Neural progenitor cell (in vitro differentiated cells): ENCODE measurements around the gene GRAMD4. TPM values are rescaled to one million over a fixed set of nuclear protein-coding genes. Genes with fewer than 3 reads are reported as not detected.
A peak's percentile ranks its signal among the peaks of the same experiment; 100 is the strongest.

Source experiments
- DNase-seq: peaks from one replicate; pipeline ENCODE4 v3.0.0-alpha.2; 2016; ENCODE audit warnings: low spot score
- H2AFZ ChIP-seq: fragments of 200-600 bp; sonication (generic); replicated peaks from 2 replicates; pipeline ENCODE4 v1.6.1; 2016; ENCODE audit warnings: antibody characterized with exemption
- H3F3A ChIP-seq: fragments of 200-600 bp; sonication (generic); 2 replicates; pipeline ENCODE4 v1.6.1; 2016; ENCODE audit warnings: antibody characterized with exemption, low read depth
- H3K27ac ChIP-seq: fragments of 200-600 bp; sonication (generic); 2 replicates; pipeline ENCODE4 v1.5.1; 2016; ENCODE audit warnings: mild to moderate bottlenecking
- H3K27me3 ChIP-seq: fragments of 200-600 bp; sonication (generic); 2 replicates; pipeline ENCODE4 v1.6.1; 2016; ENCODE audit warnings: mild to moderate bottlenecking, moderate library complexity
- H3K36me3 ChIP-seq: fragments of 200-600 bp; sonication (generic); 2 replicates; pipeline ENCODE4 v1.5.1; 2016
- H3K4me1 ChIP-seq: fragments of 200-600 bp; sonication (generic); 2 replicates; pipeline ENCODE4 v1.6.1; 2016; ENCODE audit warnings: mixed run types
- H3K4me2 ChIP-seq: fragments of 200-600 bp; sonication (generic); 2 replicates; pipeline ENCODE4 v1.6.1; 2016
- H3K4me3 ChIP-seq: fragments of 200-600 bp; sonication (generic); 2 replicates; pipeline ENCODE4 v1.5.1; 2016
- H3K79me2 ChIP-seq: fragments of 200-600 bp; sonication (generic); 2 replicates; pipeline ENCODE4 v1.6.1; 2016; ENCODE audit warnings: low read depth
- H3K9ac ChIP-seq: fragments of 200-600 bp; sonication (generic); 2 replicates; pipeline ENCODE4 v1.6.1; 2016
- H3K9me3 ChIP-seq: fragments of 200-600 bp; sonication (generic); 2 replicates; pipeline ENCODE4 v1.5.1; 2016; ENCODE audit warnings: low read depth
- H4K20me1 ChIP-seq: fragments of 200-600 bp; sonication (generic); 2 replicates; pipeline ENCODE4 v1.6.1; 2016; ENCODE audit warnings: low read depth
- H3K27ac Mint-ChIP-seq: 3 replicates; pipeline ENCODE4 v1.8.0; 2021; ENCODE audit warnings: mixed read lengths
- H3K27me3 Mint-ChIP-seq: 2 replicates; pipeline ENCODE4 v1.8.0; 2022; ENCODE audit warnings: low read depth, mild to moderate bottlenecking, inconsistent platforms, moderate library complexity, mixed read lengths; ENCODE audit not compliant: insufficient read depth
- H3K36me3 Mint-ChIP-seq: 3 replicates; pipeline ENCODE4 v1.8.0; 2021; ENCODE audit warnings: mixed read lengths
- H3K4me1 Mint-ChIP-seq: 3 replicates; pipeline ENCODE4 v1.8.0; 2021; ENCODE audit warnings: mixed read lengths
- H3K4me3 Mint-ChIP-seq: 3 replicates; pipeline ENCODE4 v1.8.0; 2021; ENCODE audit warnings: mild to moderate bottlenecking, moderate library complexity, mixed read lengths
- H3K9me3 Mint-ChIP-seq: 3 replicates; pipeline ENCODE4 v1.8.0; 2020; ENCODE audit warnings: mixed read lengths
- EZH2 ChIP-seq: fragments of 200-600 bp; sonication (generic); IDR thresholded peaks from 2 replicates; pipeline ENCODE4 v1.6.1; 2017; ENCODE audit warnings: antibody characterized with exemption, mild to moderate bottlenecking, moderate library complexity
- EZH2phosphoT487 ChIP-seq: fragments of 200-600 bp; sonication (generic); IDR thresholded peaks from 2 replicates; pipeline ENCODE4 v1.6.1; 2017; ENCODE audit warnings: antibody characterized with exemption
- total RNA-seq: library from RNA; depleted of rRNA; stranded (reverse); fragments of >200 nt; gene quantifications from 2 replicates; pipeline ENCODE4 v1.2.3, GENCODE V29; 2015; ENCODE audit warnings: low replicate concordance
- TF ChIP-seq, protein P1 (sequence below): fragments of 200-600 bp; sonication (generic); IDR thresholded peaks from 2 replicates; pipeline ENCODE4 v1.5.1; 2017; ENCODE audit warnings: antibody characterized with exemption, mild to moderate bottlenecking

The GRAMD4 gene
- total RNA-seq, 1 donor from 2014 or later, result 32.2 TPM

GRCh38 chr22:46586123-46586519 is 34.1 kb upstream of the GRAMD4 start:
- Histone ChIP-seq H3K36me3 (no peaks in the 10 kb centered on the region), H3K79me2 (peaks cover 6% of the 10 kb centered on the region), H3F3A (peaks cover 14% of the 10 kb centered on the region), H3K4me1 (peaks cover 20% of the 10 kb centered on the region), H3K27ac (no peak overlapping the region), H4K20me1 (peaks cover 87% of the 10 kb centered on the region), H3K9ac (no peak overlapping the region), H3K9me3 (no peaks in the 10 kb centered on the region), H3K4me2 (no peak overlapping the region), H2AFZ (no peak overlapping the region), H3K4me3 (no peak overlapping the region), H3K27me3 (peaks cover 34% of the 10 kb centered on the region)
- H3K4me1 Mint-ChIP-seq, result peaks cover 32% of the 10 kb centered on the region
- peak; percentile 9 for DNase-seq
- no peak overlapping the region for H3K27ac Mint-ChIP-seq
- H3K4me3 Mint-ChIP-seq, result no peak overlapping the region
- peaks cover 1% of the 10 kb centered on the region for H3K9me3 Mint-ChIP-seq
- TF ChIP-seq, protein P1, sequence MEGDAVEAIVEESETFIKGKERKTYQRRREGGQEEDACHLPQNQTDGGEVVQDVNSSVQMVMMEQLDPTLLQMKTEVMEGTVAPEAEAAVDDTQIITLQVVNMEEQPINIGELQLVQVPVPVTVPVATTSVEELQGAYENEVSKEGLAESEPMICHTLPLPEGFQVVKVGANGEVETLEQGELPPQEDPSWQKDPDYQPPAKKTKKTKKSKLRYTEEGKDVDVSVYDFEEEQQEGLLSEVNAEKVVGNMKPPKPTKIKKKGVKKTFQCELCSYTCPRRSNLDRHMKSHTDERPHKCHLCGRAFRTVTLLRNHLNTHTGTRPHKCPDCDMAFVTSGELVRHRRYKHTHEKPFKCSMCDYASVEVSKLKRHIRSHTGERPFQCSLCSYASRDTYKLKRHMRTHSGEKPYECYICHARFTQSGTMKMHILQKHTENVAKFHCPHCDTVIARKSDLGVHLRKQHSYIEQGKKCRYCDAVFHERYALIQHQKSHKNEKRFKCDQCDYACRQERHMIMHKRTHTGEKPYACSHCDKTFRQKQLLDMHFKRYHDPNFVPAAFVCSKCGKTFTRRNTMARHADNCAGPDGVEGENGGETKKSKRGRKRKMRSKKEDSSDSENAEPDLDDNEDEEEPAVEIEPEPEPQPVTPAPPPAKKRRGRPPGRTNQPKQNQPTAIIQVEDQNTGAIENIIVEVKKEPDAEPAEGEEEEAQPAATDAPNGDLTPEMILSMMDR, result no peak
- TF ChIP-seq EZH2phosphoT487 (no peak), EZH2 (no peak)
- H3K36me3 Mint-ChIP-seq, result no peaks in the 10 kb centered on the region
- H3K27me3 Mint-ChIP-seq, result peaks cover 7% of the 10 kb centered on the region

DNA sequence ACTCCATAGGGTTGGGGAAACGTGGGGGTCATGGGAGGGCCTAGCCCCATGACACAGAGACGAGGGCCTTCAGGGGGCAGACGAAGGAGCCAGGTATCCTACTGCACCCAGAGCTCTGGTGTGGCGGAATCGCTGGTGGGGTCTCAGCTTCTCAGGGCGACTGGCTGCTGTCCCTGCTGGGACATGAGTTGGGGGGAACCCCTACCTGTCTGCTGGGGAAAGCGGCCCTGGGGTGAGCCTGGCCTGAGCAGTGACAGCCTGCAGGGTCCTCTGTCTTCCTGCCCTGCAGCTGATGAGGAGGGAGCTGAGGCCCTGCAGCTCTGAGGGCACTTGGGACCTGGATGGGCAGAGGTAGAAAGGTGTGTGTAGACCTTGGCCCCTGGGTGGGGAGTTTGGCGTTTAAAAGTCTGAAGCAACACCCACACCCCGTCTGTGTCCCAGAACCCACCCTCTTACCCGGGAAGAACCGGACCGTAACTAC is 33.6 kb upstream of the GRAMD4 start:
- no peak overlapping the region for H3K4me2 ChIP-seq
- H3K27ac ChIP-seq, result no peak overlapping the region
- peaks cover 83% of the 10 kb centered on the region for H4K20me1 ChIP-seq
- H3K4me1 ChIP-seq, result peaks cover 20% of the 10 kb centered on the region
- peaks cover 1% of the 10 kb centered on the region for H3K79me2 ChIP-seq
- H3K27me3 ChIP-seq, result peaks cover 34% of the 10 kb centered on the region
- Mint-ChIP-seq H3K9me3 (peaks cover 1% of the 10 kb centered on the region), H3K4me1 (peaks cover 29% of the 10 kb centered on the region), H3K27me3 (peaks cover 7% of the 10 kb centered on the region), H3K4me3 (no peak overlapping the region), H3K36me3 (no peaks in the 10 kb centered on the region), H3K27ac (no peak overlapping the region)
- H3K9ac ChIP-seq, result no peak overlapping the region
- no peak for DNase-seq
- TF ChIP-seq, protein P1, result no peak
- TF ChIP-seq EZH2 (no peak), EZH2phosphoT487 (no peak)
- no peak overlapping the region for H2AFZ ChIP-seq
- H3K36me3 ChIP-seq, result no peaks in the 10 kb centered on the region
- H3F3A ChIP-seq, result peaks cover 14% of the 10 kb centered on the region
- H3K4me3 ChIP-seq, result no peak overlapping the region
- no peaks in the 10 kb centered on the region for H3K9me3 ChIP-seq

GRCh38 chr22:46587061-46587460 is 33.1 kb upstream of the GRAMD4 start:
- Mint-ChIP-seq H3K4me1 (peaks cover 31% of the 10 kb centered on the region), H3K27ac (peak overlapping the region; percentile 74), H3K27me3 (peaks cover 7% of the 10 kb centered on the region), H3K9me3 (peaks cover 1% of the 10 kb centered on the region), H3K4me3 (no peak overlapping the region), H3K36me3 (no peaks in the 10 kb centered on the region)
- TF ChIP-seq, protein P1, result no peak
- TF ChIP-seq EZH2 (no peak), EZH2phosphoT487 (no peak)
- Histone ChIP-seq H3K4me3 (no peak overlapping the region), H3K9me3 (no peaks in the 10 kb centered on the region), H4K20me1 (peaks cover 78% of the 10 kb centered on the region), H3K4me1 (peaks cover 20% of the 10 kb centered on the region), H3K79me2 (no peaks in the 10 kb centered on the region), H3K36me3 (no peaks in the 10 kb centered on the region), H3K9ac (no peak overlapping the region), H3K27ac (no peak overlapping the region), H3K27me3 (peaks cover 34% of the 10 kb centered on the region), H3F3A (peaks cover 14% of the 10 kb centered on the region), H2AFZ (no peak overlapping the region), H3K4me2 (no peak overlapping the region)
- no peak for DNase-seq
